CD14-positive monocyte (primary cell): ENCODE measurements around the gene KRT26. TPM values are rescaled to one million over a fixed set of nuclear protein-coding genes. Genes with fewer than 3 reads are reported as not detected.

Source experiments
- DNase-seq, 3 donors: peaks; one replicate each; pipeline ENCODE4 v3.0.0-alpha.2; 2011 to 2022
- H2AFZ ChIP-seq: 2 replicates; pipeline ENCODE4 v1.6.0; 2012; ENCODE audit warnings: mild to moderate bottlenecking, low read depth, low read length, inconsistent platforms; ENCODE audit not compliant: insufficient read depth, poor library complexity, severe bottlenecking
- H3K27ac ChIP-seq, 2 donors: 1 replicate in 1 of 2; 2 replicates in 1 of 2; pipeline ENCODE4 v1.5.1; 2012 to 2013; ENCODE audit warnings: low read length in 2 of 2, control low read depth in 1 of 2, inconsistent platforms in 1 of 2, low read depth in 1 of 2, mild to moderate bottlenecking in 1 of 2
- H3K27me3 ChIP-seq, 2 donors: one replicate each; pipeline versions ENCODE4 v1.6.0 to v1.6.1; 2011 to 2013; ENCODE audit warnings: low read length in 2 of 2; ENCODE audit not compliant: control insufficient read depth in 2 of 2, insufficient read depth in 2 of 2
- H3K36me3 ChIP-seq, 2 donors: replicated peaks in 1 of 2; 1 replicate in 1 of 2; 2 replicates in 1 of 2; pipeline versions ENCODE4 v1.5.1 to v1.6.1; 2012 to 2013; ENCODE audit warnings: low read length in 2 of 2, control low read depth in 1 of 2, inconsistent platforms in 1 of 2, mild to moderate bottlenecking in 1 of 2; ENCODE audit not compliant: insufficient read depth in 2 of 2, control insufficient read depth in 1 of 2
- H3K4me1 ChIP-seq, 2 donors: 1 replicate in 1 of 2; 2 replicates in 1 of 2; pipeline versions ENCODE4 v1.5.1 to v1.6.1; 2012 to 2013; ENCODE audit warnings: low read length in 2 of 2, control low read depth in 1 of 2, inconsistent platforms in 1 of 2, mild to moderate bottlenecking in 1 of 2, moderate library complexity in 1 of 2; ENCODE audit not compliant: insufficient read depth in 2 of 2, control insufficient read depth in 1 of 2
- H3K4me2 ChIP-seq: replicated peaks from 2 replicates; pipeline ENCODE3; 2012; ENCODE audit warnings: low read length, moderate library complexity, mild to moderate bottlenecking; ENCODE audit not compliant: poor library complexity, severe bottlenecking; ENCODE audit errors: extremely low read depth
- H3K4me3 ChIP-seq, 3 experiments: fragments of 200-600 bp in 1 of 3; sonication (generic) in 1 of 3; replicated peaks in 1 of 3; 1 replicate in 2 of 3; 2 replicates in 1 of 3; pipeline ENCODE4 v1.5.1; 2011 to 2013; ENCODE audit warnings: low read length in 3 of 3, mild to moderate bottlenecking in 3 of 3, control low read depth in 2 of 3, low read depth in 2 of 3, inconsistent platforms in 1 of 3, moderate library complexity in 1 of 3
- H3K79me2 ChIP-seq: 2 replicates; pipeline ENCODE4 v1.6.0; 2012; ENCODE audit warnings: mild to moderate bottlenecking, control low read depth, inconsistent platforms, low read length, moderate library complexity; ENCODE audit not compliant: insufficient read depth
- H3K9ac ChIP-seq: 2 replicates; pipeline ENCODE4 v1.6.0; 2017; ENCODE audit warnings: low read length, mild to moderate bottlenecking; ENCODE audit not compliant: insufficient read depth, poor library complexity, severe bottlenecking
- H3K9me3 ChIP-seq, 2 donors: replicated peaks in 1 of 2; 1 replicate in 1 of 2; 2 replicates in 1 of 2; pipeline versions ENCODE4 v1.5.1 to v1.6.1; 2012 to 2013; ENCODE audit warnings: low read length in 2 of 2, control low read depth in 1 of 2; ENCODE audit not compliant: control insufficient read depth in 1 of 2, insufficient read depth in 1 of 2
- H4K20me1 ChIP-seq: 2 replicates; pipeline ENCODE4 v1.6.0; 2012; ENCODE audit warnings: mild to moderate bottlenecking, low read length, control low read depth, moderate library complexity; ENCODE audit not compliant: insufficient read depth
- H3K27ac Mint-ChIP-seq, 7 donors: one replicate each; pipeline ENCODE4 v1.8.0; 2020; ENCODE audit warnings: mild to moderate bottlenecking in 7 of 7, mixed read lengths in 7 of 7, moderate library complexity in 6 of 7, inconsistent platforms in 2 of 7
- H3K27me3 Mint-ChIP-seq, 3 donors: one replicate each; pipeline ENCODE4 v1.8.0; 2021 to 2022; ENCODE audit warnings: low read depth in 3 of 3, mild to moderate bottlenecking in 3 of 3, mixed read lengths in 3 of 3, moderate library complexity in 3 of 3, inconsistent platforms in 1 of 3
- H3K36me3 Mint-ChIP-seq, 2 donors: one replicate each; pipeline ENCODE4 v1.8.0; 2020; ENCODE audit warnings: mixed read lengths in 2 of 2, inconsistent platforms in 1 of 2, mild to moderate bottlenecking in 1 of 2
- H3K4me1 Mint-ChIP-seq: one replicate; pipeline ENCODE4 v1.8.0; 2020; ENCODE audit warnings: mild to moderate bottlenecking, mixed read lengths
- H3K4me3 Mint-ChIP-seq, 2 donors: one replicate each; pipeline ENCODE4 v1.8.0; 2020; ENCODE audit warnings: mild to moderate bottlenecking in 2 of 2, mixed read lengths in 2 of 2, moderate library complexity in 1 of 2
- H3K9me3 Mint-ChIP-seq, 7 donors: one replicate each; pipeline ENCODE4 v1.8.0; 2020 to 2022; ENCODE audit warnings: mixed read lengths in 7 of 7, mild to moderate bottlenecking in 6 of 7, moderate library complexity in 6 of 7, inconsistent platforms in 2 of 7
- CTCF ChIP-seq: fragments of 200-600 bp; IDR thresholded peaks from one replicate; pipeline ENCODE4 v1.8.0; 2022; ENCODE audit warnings: antibody characterized with exemption, mild to moderate bottlenecking
- WGBS: methylation state at CpG from one replicate; pipeline ENCODE4 v1.1.5; 2013; ENCODE audit warnings: missing lambda C conversion rate; ENCODE audit not compliant: insufficient coverage; 5-methylcytosine and 5-hydroxymethylcytosine counted together
- intact Hi-C, 2 donors: fragments of 100-400 bp; cut with micrococcal nuclease; formaldehyde crosslinking; loops; one replicate each; pipeline versions ENCODE4 v1.15.0 to v1.15.1; 2023
- polyA plus RNA-seq, 3 donors: library from polyadenylated mRNA; depleted of rRNA in 1 of 3; unstranded in 2 of 3; stranded (reverse) in 1 of 3; fragments of 300-500 nt in 2 of 3; fragments of >200 nt in 1 of 3; fragmentation: Illumina TruSeq in 2 of 3; gene quantifications; 1 replicate in 2 of 3; 2 replicates in 1 of 3; pipeline ENCODE4 v1.2.3, GENCODE V29; 2012 to 2021

Gene KRT26
- polyA plus RNA-seq, 3 donors: not detected

DNA sequence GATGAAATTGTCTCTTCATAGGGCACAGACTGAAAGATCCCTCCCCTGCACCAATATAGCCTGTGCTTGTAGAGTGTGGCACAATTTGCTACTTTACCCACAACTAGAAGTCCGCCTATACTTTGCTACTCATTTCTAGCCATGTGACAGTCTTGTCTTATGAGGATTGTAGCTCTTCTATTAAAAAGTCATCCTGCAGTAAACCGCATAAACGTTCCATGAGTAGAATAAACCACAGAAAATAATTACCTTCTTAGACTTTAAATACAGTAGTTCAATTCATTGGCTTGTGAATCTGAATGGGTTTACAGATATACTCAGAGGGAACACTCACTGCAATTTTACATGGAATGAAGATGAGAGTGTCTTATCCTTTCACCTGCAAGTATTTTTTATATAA, 6.0 kb upstream of the KRT26 start:
- peaks cover 0 to 15% (median 5%) of the 10 kb centered on the region in 7 donors for H3K9me3 Mint-ChIP-seq
- H3K4me3 ChIP-seq: no peak overlapping the region
- peaks cover 30 to 54% (median 38%) of the 10 kb centered on the region in 3 donors for H3K27me3 Mint-ChIP-seq
- peak overlapping the region in 1 of 2 donors; percentile 26 for H3K4me3 Mint-ChIP-seq
- DNase-seq: no peak
- H3K4me2 ChIP-seq: no peak overlapping the region
- H3K4me1 ChIP-seq: peaks cover 0 to 4% of the 10 kb centered on the region in 2 donors
- H4K20me1 ChIP-seq: no peaks in the 10 kb centered on the region
- no peaks in the 10 kb centered on the region for H3K36me3 ChIP-seq
- H3K9ac ChIP-seq: no peak overlapping the region
- TF ChIP-seq CTCF: no peak
- H3K4me1 Mint-ChIP-seq: peaks cover 5% of the 10 kb centered on the region
- no peaks in the 10 kb centered on the region for H3K79me2 ChIP-seq
- WGBS: no CpG with 5 or more reads among the region's 3 CpGs
- no peaks in the 10 kb centered on the region for H3K36me3 Mint-ChIP-seq
- peaks cover 4 to 5% of the 10 kb centered on the region in 2 donors for H3K9me3 ChIP-seq
- no peak overlapping the region for H3K27ac ChIP-seq
- peaks cover 36 to 41% of the 10 kb centered on the region in 2 donors for H3K27me3 ChIP-seq
- intact Hi-C loops: no loop called here
- no peak overlapping the region for H2AFZ ChIP-seq
- no peak overlapping the region for H3K27ac Mint-ChIP-seq

DNA sequence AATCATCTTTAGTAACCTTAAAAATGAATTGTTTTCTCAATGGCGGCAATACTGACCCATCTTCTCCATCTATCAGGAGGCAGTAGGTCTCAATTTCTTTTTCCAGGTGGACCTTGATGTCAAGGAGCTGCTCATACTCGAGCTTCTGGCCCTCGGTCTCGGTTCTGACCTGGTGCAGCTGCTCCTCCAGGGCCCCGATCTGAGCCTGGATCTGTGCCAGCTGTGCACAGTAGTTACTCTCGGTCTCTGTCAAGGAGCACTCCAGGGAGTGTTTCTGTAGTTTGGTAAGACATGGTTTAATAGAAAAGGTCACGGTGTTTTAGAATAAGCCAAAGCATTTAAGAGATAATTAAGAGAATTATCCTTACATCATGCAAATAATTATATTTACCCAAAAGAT, 5.5 kb upstream of the KRT26 start:
- Mint-ChIP-seq H3K36me3 (no peaks in the 10 kb centered on the region), H3K4me1 (peaks cover 5% of the 10 kb centered on the region), H3K27me3 (peaks cover 30 to 53% (median 36%) of the 10 kb centered on the region in 3 donors), H3K4me3 (peak overlapping the region in 1 of 2 donors; percentile 26), H3K9me3 (peaks cover 0 to 15% (median 5%) of the 10 kb centered on the region in 7 donors), H3K27ac (peak overlapping the region in 1 of 7 donors; percentile 12)
- 95% methylated on average over 5 of the region's 7 CpGs for WGBS
- Histone ChIP-seq H3K27me3 (peaks cover 38 to 42% of the 10 kb centered on the region in 2 donors), H3K9me3 (peaks cover 4 to 5% of the 10 kb centered on the region in 2 donors), H3K36me3 (no peaks in the 10 kb centered on the region), H3K4me3 (no peak overlapping the region), H3K27ac (no peak overlapping the region), H3K4me1 (peaks cover 0 to 4% of the 10 kb centered on the region in 2 donors), H3K9ac (no peak overlapping the region), H3K79me2 (no peaks in the 10 kb centered on the region), H4K20me1 (no peaks in the 10 kb centered on the region), H3K4me2 (no peak overlapping the region), H2AFZ (no peak overlapping the region)
- no peak for TF ChIP-seq CTCF
- intact Hi-C loops: no loop called here
- no peak for DNase-seq
